Activated CD4-positive, alpha-beta memory T cell treated with anti-CD3 and anti-CD28 coated beads for 36 hours (primary cell): ENCODE measurements around the gene CYRIA. TPM values are rescaled to one million over a fixed set of nuclear protein-coding genes. Genes with fewer than 3 reads are reported as not detected.

ENCODE experiments used
- CTCF ChIA-PET: fragments of 350-600 bp; sonication (Branson Sonifier 250); formaldehyde crosslinking; loops from one replicate; lab custom pipeline; 2021; ENCODE audit warnings: antibody characterized with exemption, inconsistent platforms; lab: Charles Lee
- POLR2A ChIA-PET: fragments of 350-600 bp; sonication (Branson Sonifier 250); formaldehyde crosslinking; loops from one replicate; lab custom pipeline; 2021; ENCODE audit warnings: antibody characterized with exemption; lab: Charles Lee
- DNase-seq: peaks from one replicate; pipeline ENCODE4 v3.0.0-alpha.2; 2020
- H3K27ac Mint-ChIP-seq: one replicate; pipeline ENCODE4 v1.8.0; 2021; ENCODE audit warnings: mixed read lengths
- H3K27me3 Mint-ChIP-seq: one replicate; pipeline ENCODE4 v1.8.0; 2021; ENCODE audit warnings: mixed read lengths
- H3K36me3 Mint-ChIP-seq: one replicate; pipeline ENCODE4 v1.8.0; 2021; ENCODE audit warnings: mixed read lengths
- H3K4me1 Mint-ChIP-seq: one replicate; pipeline ENCODE4 v1.8.0; 2021; ENCODE audit warnings: low read depth, mixed read lengths
- H3K4me3 Mint-ChIP-seq: one replicate; pipeline ENCODE4 v1.8.0; 2021; ENCODE audit warnings: mild to moderate bottlenecking, mixed read lengths
- H3K9me3 Mint-ChIP-seq: one replicate; pipeline ENCODE4 v1.8.0; 2021; ENCODE audit warnings: mixed read lengths
- intact Hi-C: fragments of 100-400 bp; cut with micrococcal nuclease; formaldehyde crosslinking; loops from one replicate; pipeline ENCODE4 v1.15.1; 2023
- total RNA-seq, 2 experiments: library from RNA; stranded (reverse); gene quantifications; one replicate each; pipeline ENCODE4 v1.2.3, GENCODE V29; 2021

Gene CYRIA
- total RNA-seq, 2 experiments from 2014 or later: 0.81 to 0.99 TPM

- no peak overlapping the region for H3K4me3 Mint-ChIP-seq
- peaks cover 2% of the 10 kb centered on the region for H3K4me1 Mint-ChIP-seq
- DNase-seq: no peak
- CTCF ChIA-PET: no interaction called here
- intact Hi-C loops: no loop called here
- no peaks in the 10 kb centered on the region for H3K9me3 Mint-ChIP-seq
- no peaks in the 10 kb centered on the region for H3K36me3 Mint-ChIP-seq
- H3K27me3 Mint-ChIP-seq: no peaks in the 10 kb centered on the region
- no peak overlapping the region for H3K27ac Mint-ChIP-seq
- POLR2A ChIA-PET: no interaction called here
These were observed 20.5 kb downstream of the CYRIA start for GRCh38 chr2:16645088-16645487.

GRCh38 chr2:16644221-16644925 is 21.3 kb downstream of the CYRIA start:
- H3K4me1 Mint-ChIP-seq: peaks cover under 1% of the 10 kb centered on the region
- H3K4me3 Mint-ChIP-seq: no peak overlapping the region
- H3K36me3 Mint-ChIP-seq: no peaks in the 10 kb centered on the region
- DNase-seq: no peak
- CTCF ChIA-PET: interaction anchor here (0.8 kb wide), 1 partner anchor 10 kb away, joined by 3 read pairs; no protein-coding TSS in a partner anchor
- POLR2A ChIA-PET: no interaction called here
- no peaks in the 10 kb centered on the region for H3K27me3 Mint-ChIP-seq
- H3K27ac Mint-ChIP-seq: no peak overlapping the region
- H3K9me3 Mint-ChIP-seq: no peaks in the 10 kb centered on the region
- intact Hi-C loops: no loop called here

DNA sequence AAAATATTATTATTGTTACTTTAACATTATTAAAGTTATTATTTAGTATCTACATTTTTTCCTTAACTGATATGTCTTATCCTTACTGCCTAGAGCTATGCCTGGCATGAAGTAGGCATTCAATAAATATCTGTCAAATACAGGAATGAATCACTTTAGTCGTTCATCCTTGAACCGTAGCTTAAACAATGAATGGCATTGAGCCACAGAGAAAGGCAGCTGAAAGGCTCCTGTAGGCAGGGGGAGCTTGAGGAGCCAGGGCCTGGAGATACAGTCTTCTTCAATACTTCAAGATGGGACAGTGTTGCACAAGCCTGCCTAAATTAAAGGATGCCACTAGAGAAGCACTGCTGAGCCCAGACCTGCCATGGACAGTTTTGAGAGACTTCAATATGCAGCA is 22.5 kb downstream of the CYRIA start:
- H3K4me3 Mint-ChIP-seq: no peak overlapping the region
- H3K27ac Mint-ChIP-seq: no peak overlapping the region
- H3K27me3 Mint-ChIP-seq: no peaks in the 10 kb centered on the region
- intact Hi-C loops: no loop called here
- ChIA-PET POLR2A (no interaction called here), CTCF (no interaction called here)
- H3K36me3 Mint-ChIP-seq: no peaks in the 10 kb centered on the region
- peaks cover 11% of the 10 kb centered on the region for H3K4me1 Mint-ChIP-seq
- no peak for DNase-seq
- no peaks in the 10 kb centered on the region for H3K9me3 Mint-ChIP-seq

DNA sequence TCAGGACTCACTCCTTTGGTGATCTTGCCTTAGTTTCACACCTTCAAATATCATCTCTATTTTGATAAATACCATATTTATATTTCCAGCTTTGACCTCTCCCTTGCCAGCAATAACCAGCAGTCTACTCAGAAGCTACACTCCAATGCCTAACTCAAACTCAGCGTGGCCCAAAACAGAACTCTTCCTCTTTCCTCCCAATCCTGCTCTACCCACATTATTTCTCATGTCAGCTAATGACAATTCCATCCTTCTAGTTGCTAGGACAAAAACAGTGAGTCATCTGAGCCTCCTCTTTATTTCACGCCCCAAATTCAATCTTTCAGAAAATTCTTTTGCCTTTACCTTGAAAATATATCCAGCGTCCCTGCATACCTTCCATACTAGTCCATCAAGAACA is 23.5 kb downstream of the CYRIA start:
- H3K9me3 Mint-ChIP-seq: no peaks in the 10 kb centered on the region
- no peak overlapping the region for H3K4me3 Mint-ChIP-seq
- ChIA-PET POLR2A (no interaction called here), CTCF (no interaction called here)
- peaks cover 15% of the 10 kb centered on the region for H3K4me1 Mint-ChIP-seq
- intact Hi-C loops: no loop called here
- no peak for DNase-seq
- H3K27ac Mint-ChIP-seq: no peak overlapping the region
- H3K36me3 Mint-ChIP-seq: no peaks in the 10 kb centered on the region
- H3K27me3 Mint-ChIP-seq: no peaks in the 10 kb centered on the region

DNA sequence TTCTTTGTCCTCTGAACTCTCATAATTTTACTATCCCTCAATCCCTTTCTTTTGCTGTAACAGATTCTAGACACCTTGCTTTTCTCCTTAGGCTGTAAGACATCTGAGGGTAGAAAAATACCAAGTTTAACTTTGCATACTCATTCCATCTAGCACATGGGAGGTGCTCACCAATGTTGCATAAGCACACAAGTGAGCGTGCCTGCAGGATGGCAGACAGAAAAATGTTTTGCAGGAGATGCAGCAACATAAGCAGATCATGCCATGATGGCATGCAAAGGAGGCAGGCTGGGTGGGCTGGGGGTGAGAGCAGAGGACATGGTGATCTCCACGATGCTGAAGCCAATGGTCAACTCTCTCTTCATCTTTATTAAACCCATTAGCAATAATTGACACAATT is 24.1 kb downstream of the CYRIA start:
- H3K4me1 Mint-ChIP-seq: peaks cover 15% of the 10 kb centered on the region
- intact Hi-C loops: no loop called here

GRCh38 chr2:16640867-16641266 is 24.8 kb downstream of the CYRIA start:
- no peak overlapping the region for H3K4me3 Mint-ChIP-seq
- ChIA-PET CTCF (no interaction called here), POLR2A (interaction anchor here (0.6 kb wide), 1 partner anchor 11 kb away, joined by 4 read pairs; no protein-coding TSS in a partner anchor)
- peaks cover 15% of the 10 kb centered on the region for H3K4me1 Mint-ChIP-seq
- intact Hi-C loops: no loop called here
- no peak overlapping the region for H3K27ac Mint-ChIP-seq
- DNase-seq: no peak
- H3K27me3 Mint-ChIP-seq: no peaks in the 10 kb centered on the region
- no peaks in the 10 kb centered on the region for H3K36me3 Mint-ChIP-seq
- H3K9me3 Mint-ChIP-seq: no peaks in the 10 kb centered on the region

More for the DNA sequence above, 24.1 kb downstream of the CYRIA start:
- no peaks in the 10 kb centered on the region for H3K36me3 Mint-ChIP-seq
- H3K4me3 Mint-ChIP-seq: no peak overlapping the region
- H3K27ac Mint-ChIP-seq: no peak overlapping the region
- POLR2A ChIA-PET: no interaction called here
- CTCF ChIA-PET: no interaction called here
- no peak for DNase-seq
- no peaks in the 10 kb centered on the region for H3K9me3 Mint-ChIP-seq
- no peaks in the 10 kb centered on the region for H3K27me3 Mint-ChIP-seq

DNA sequence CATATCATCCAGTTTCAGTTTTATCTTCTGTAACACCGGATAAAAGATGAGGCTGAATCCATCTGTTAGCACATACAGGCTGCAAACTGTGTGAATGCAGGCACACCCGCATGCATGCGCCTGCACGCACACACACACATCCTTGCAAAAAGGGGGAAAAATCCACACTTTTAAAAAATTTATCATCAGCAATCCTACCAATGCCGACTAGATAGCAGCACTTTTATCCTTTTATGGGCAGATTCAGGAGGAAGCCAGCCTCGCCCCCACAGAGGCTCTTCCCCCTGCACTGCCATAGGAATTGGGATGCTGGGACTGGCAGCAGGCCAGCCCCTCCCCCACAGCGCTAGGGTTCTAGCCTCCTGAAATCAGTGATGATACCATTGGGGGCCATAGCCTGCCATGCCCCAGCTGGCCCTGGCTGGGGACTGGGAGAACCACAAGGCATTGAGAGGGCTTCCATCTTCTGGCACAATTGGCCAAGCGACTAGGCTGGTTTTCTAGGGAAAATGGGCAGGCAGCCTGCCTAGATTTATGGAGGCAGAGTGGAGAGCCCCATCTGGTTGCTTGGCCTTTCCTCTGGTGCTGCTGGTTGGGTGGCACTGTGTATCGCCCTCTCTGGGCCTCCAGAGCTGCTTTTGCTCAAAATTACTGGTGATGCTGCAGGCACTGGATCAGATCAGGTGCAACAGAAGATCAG is 25.5 kb downstream of the CYRIA start:
- ChIA-PET POLR2A (interaction anchor here (0.6 kb wide), 1 partner anchor 12 kb away, joined by 4 read pairs; no protein-coding TSS in a partner anchor), CTCF (no interaction called here)
- no peaks in the 10 kb centered on the region for H3K36me3 Mint-ChIP-seq
- no peak overlapping the region for H3K4me3 Mint-ChIP-seq
- H3K27ac Mint-ChIP-seq: no peak overlapping the region
- H3K27me3 Mint-ChIP-seq: no peaks in the 10 kb centered on the region
- intact Hi-C loops: no loop called here
- peaks cover 15% of the 10 kb centered on the region for H3K4me1 Mint-ChIP-seq
- H3K9me3 Mint-ChIP-seq: no peaks in the 10 kb centered on the region
- DNase-seq: no peak

DNA sequence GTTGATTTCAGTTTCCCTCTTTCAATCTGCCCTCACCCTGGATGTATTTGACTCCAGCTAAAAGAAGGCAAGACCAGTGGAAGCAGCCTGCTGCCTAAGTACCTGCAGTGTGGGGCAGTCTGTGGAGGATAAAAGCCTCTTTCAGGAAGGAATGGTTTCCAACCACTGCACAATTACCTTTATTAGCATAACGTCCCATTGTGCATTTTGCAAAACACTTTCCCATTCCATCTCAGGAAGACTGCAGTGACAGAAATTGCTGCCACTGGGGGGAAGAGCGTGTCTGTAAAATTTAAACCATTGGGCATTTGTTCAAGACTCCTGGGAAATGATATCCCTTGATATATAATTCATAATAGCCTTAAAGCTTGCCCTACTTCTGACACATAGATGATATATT is 26.2 kb downstream of the CYRIA start:
- intact Hi-C loops: no loop called here
- ChIA-PET POLR2A (no interaction called here), CTCF (no interaction called here)
- no peak overlapping the region for H3K4me3 Mint-ChIP-seq
- H3K27ac Mint-ChIP-seq: no peak overlapping the region
- H3K9me3 Mint-ChIP-seq: no peaks in the 10 kb centered on the region
- no peaks in the 10 kb centered on the region for H3K27me3 Mint-ChIP-seq
- H3K4me1 Mint-ChIP-seq: peaks cover 15% of the 10 kb centered on the region
- no peak for DNase-seq
- H3K36me3 Mint-ChIP-seq: no peaks in the 10 kb centered on the region

GRCh38 chr2:16638946-16639345 is 26.7 kb downstream of the CYRIA start:
- H3K4me1 Mint-ChIP-seq: peaks cover 15% of the 10 kb centered on the region
- no peak overlapping the region for H3K4me3 Mint-ChIP-seq
- no peaks in the 10 kb centered on the region for H3K27me3 Mint-ChIP-seq
- H3K36me3 Mint-ChIP-seq: no peaks in the 10 kb centered on the region
- H3K27ac Mint-ChIP-seq: no peak overlapping the region
- ChIA-PET CTCF (no interaction called here), POLR2A (no interaction called here)
- intact Hi-C loops: no loop called here
- no peaks in the 10 kb centered on the region for H3K9me3 Mint-ChIP-seq
- no peak for DNase-seq

DNA sequence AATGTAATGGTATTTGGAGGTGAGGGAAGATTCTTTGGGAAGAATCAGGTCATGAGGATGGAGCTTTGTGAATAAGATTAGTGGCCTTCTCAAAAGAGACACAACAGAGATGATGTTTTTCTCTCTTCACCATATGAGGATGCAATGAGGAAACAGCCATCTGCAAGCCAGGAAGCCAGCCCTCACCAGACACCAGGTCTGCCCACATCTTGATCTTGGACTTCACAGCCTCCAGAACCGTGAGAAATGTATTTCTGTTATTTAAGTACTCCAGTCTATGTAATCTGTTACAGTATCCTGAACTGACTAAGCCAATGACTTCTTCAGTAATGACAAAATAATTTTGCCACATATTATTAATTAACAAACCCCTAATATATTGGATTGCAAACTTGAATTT is 28.3 kb downstream of the CYRIA start:
- H3K4me3 Mint-ChIP-seq: no peak overlapping the region
- H3K27me3 Mint-ChIP-seq: peaks cover 5% of the 10 kb centered on the region
- no peaks in the 10 kb centered on the region for H3K36me3 Mint-ChIP-seq
- intact Hi-C loops: no loop called here
- H3K9me3 Mint-ChIP-seq: no peaks in the 10 kb centered on the region
- no peak for DNase-seq
- POLR2A ChIA-PET: no interaction called here
- H3K27ac Mint-ChIP-seq: no peak overlapping the region
- peaks cover 15% of the 10 kb centered on the region for H3K4me1 Mint-ChIP-seq
- CTCF ChIA-PET: interaction anchor here (1.5 to 2.5 kb wide), 2 partner anchors 15 to 28 kb away, joined by 3 to 7 read pairs; no protein-coding TSS in a partner anchor

- CTCF ChIA-PET: interaction anchor here (1.5 to 2.5 kb wide), 2 partner anchors 14 to 27 kb away, joined by 3 to 7 read pairs; no protein-coding TSS in a partner anchor
These were observed 29.6 kb downstream of the CYRIA start for GRCh38 chr2:16635791-16636699.

More at GRCh38 chr2:16635791-16636699, 29.6 kb downstream of the CYRIA start:
- peaks cover 5% of the 10 kb centered on the region for H3K27me3 Mint-ChIP-seq
- no peak for DNase-seq
- H3K36me3 Mint-ChIP-seq: no peaks in the 10 kb centered on the region
- no peak overlapping the region for H3K4me3 Mint-ChIP-seq
- no peak overlapping the region for H3K27ac Mint-ChIP-seq
- intact Hi-C loops: no loop called here
- peaks cover 15% of the 10 kb centered on the region for H3K4me1 Mint-ChIP-seq
- POLR2A ChIA-PET: no interaction called here
- no peaks in the 10 kb centered on the region for H3K9me3 Mint-ChIP-seq
